Measurements from ENCODE around the gene NRIP1. TPM values are rescaled to one million over a fixed set of nuclear protein-coding genes. Genes with fewer than 3 reads are reported as not detected.

The NRIP1 gene
- total and polyA plus RNA-seq, 2 donors (not counting 3 experiments of a cell fraction or from before 2014, with no cell fraction given) = 2.8 to 24.0 TPM

DNA sequence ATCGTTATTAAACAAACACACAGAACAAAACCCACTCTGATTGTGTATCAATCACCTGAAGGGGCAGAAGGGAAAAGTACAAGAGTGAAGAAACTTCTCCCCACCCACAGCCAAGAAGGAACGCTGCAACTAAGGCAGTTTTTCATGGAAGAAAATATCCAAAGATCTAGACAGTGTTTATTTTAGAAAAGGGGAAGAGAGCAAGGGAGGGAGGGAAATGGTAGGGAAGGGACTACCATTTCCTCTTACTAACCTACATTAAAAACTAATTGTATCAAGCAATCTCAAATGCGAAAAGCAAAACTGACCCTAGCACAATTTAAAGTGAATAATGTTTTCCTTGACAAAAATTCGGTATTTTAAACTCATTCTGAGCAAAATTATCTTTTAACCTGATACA, 3.5 kb downstream of the NRIP1 start:
- Histone ChIP-seq H3K27ac (ENCODE audit: insufficient read depth, low read depth, low read length) (no peak overlapping the region), H3K36me3 (ENCODE audit: control insufficient read depth in 2 of 2, extremely low read depth in 1 of 2, insufficient read depth in 2 of 2, low read length in 2 of 2) (no peaks in the 10 kb centered on the region), H3K27me3 (ENCODE audit: control insufficient read depth in 2 of 2, insufficient read depth in 2 of 2, low read length in 2 of 2) (no peaks in the 10 kb centered on the region), H3K4me1 (ENCODE audit: control insufficient read depth, extremely low read depth, insufficient read depth, low read length) (peaks cover 41% of the 10 kb centered on the region), H2AFZ (ENCODE audit: low read depth, low read length) (no peak overlapping the region), H4K20me1 (replicated peaks; ENCODE audit: control insufficient read depth, extremely low read depth, insufficient read depth, low read length) (peaks cover 15% of the 10 kb centered on the region), H3K9me1 (replicated peaks; ENCODE audit: control insufficient read depth, extremely low read depth, insufficient read depth, low read length) (no peaks in the 10 kb centered on the region), H3K4me2 (ENCODE audit: insufficient read depth, low read length) (peak overlapping the region; percentile 100), H3K9ac (replicated peaks; ENCODE audit: extremely low read depth, insufficient read depth, low read length) (no peak overlapping the region), H3K4me3 (replicated peaks in 1 of 3; ENCODE audit: insufficient read depth in 1 of 3, low read depth in 1 of 3, low read length in 3 of 3) (peak overlapping the region in 2 of 3 experiments; percentile 22 to 85), H3K79me2 (ENCODE audit: control insufficient read depth, insufficient read depth, low read length) (peaks cover 84% of the 10 kb centered on the region), H3K9me3 (replicated peaks; ENCODE audit: control insufficient read depth, insufficient read depth, low read length) (no peaks in the 10 kb centered on the region)
- no TSS peak for BruUV-seq (replicated peaks)
- ChIA-PET CTCF (no interaction called here), POLR2A (no interaction called here)
- intact Hi-C loops (cut with micrococcal nuclease) = loop anchor here (2.0 to 10.0 kb wide), 3 partner anchors 514 to 784 kb away; partner anchors contain the start of gene SAMSN1
- no peak for TF ChIP-seq POLR2AphosphoS5 (IDR thresholded peaks at IDR 0.05; ENCODE audit: insufficient read depth, low read depth, low read length)
- no peak for TF ChIP-seq POLR2A (IDR thresholded peaks at IDR 0.05; ENCODE audit: low read depth, low read length)
- TF ChIP-seq EZH2 (IDR thresholded peaks at IDR 0.05; ENCODE audit: borderline replicate concordance, low read depth, low read length, severe bottlenecking) = no peak
- peak; percentile 58 for FAIRE-seq
- peak; percentile 26 for DNase-seq (ENCODE audit: low read depth, low spot score)
- dilution Hi-C loops (cut with MboI; ENCODE audit: extremely low pct_ligation_motif_present, low sequenced_read_pairs) = no loop called here

DNA sequence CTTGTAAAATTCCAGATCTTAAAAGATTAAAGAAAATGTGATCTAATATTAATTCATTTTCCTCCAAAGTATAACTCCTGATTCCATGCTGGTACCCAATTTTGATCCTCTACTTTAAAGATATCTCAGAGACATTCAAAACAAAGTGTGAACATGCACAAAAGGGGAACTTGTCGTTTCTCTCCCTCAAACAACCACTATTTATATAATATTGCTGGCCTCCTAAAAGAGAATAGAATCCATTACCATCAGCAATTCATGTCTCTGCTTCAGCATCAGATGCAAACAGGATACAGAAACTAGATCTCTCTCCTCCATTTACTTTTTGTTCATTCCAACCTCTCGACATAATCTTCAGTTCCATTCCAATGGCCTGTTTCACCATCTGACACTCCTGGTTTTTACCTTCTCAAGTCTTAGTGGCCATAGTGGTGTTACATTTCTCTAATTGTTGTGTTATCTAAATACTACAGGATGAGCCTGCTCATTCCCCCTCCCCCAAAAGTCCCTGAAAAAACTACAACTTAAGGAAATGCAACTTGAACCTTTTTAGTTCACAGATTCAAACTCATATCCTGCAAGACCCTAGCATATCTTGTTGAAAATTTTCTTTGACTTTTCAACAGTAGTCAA, 4.1 kb downstream of the NRIP1 start:
- intact Hi-C loops (cut with micrococcal nuclease) = loop anchor here (2.0 to 10.0 kb wide), 3 partner anchors 514 to 784 kb away; partner anchors contain the start of gene SAMSN1
- Histone ChIP-seq H3K36me3 (ENCODE audit: control insufficient read depth in 2 of 2, extremely low read depth in 1 of 2, insufficient read depth in 2 of 2, low read length in 2 of 2) (no peaks in the 10 kb centered on the region), H3K9me3 (replicated peaks; ENCODE audit: control insufficient read depth, insufficient read depth, low read length) (no peaks in the 10 kb centered on the region), H3K4me3 (replicated peaks in 1 of 3; ENCODE audit: insufficient read depth in 1 of 3, low read depth in 1 of 3, low read length in 3 of 3) (no peak overlapping the region), H3K9me1 (replicated peaks; ENCODE audit: control insufficient read depth, extremely low read depth, insufficient read depth, low read length) (no peaks in the 10 kb centered on the region), H3K4me2 (ENCODE audit: insufficient read depth, low read length) (peak overlapping the region; percentile 100), H3K27me3 (ENCODE audit: control insufficient read depth in 2 of 2, insufficient read depth in 2 of 2, low read length in 2 of 2) (no peaks in the 10 kb centered on the region), H3K4me1 (ENCODE audit: control insufficient read depth, extremely low read depth, insufficient read depth, low read length) (peaks cover 41% of the 10 kb centered on the region), H3K79me2 (ENCODE audit: control insufficient read depth, insufficient read depth, low read length) (peaks cover 90% of the 10 kb centered on the region), H3K27ac (ENCODE audit: insufficient read depth, low read depth, low read length) (no peak overlapping the region), H3K9ac (replicated peaks; ENCODE audit: extremely low read depth, insufficient read depth, low read length) (no peak overlapping the region), H4K20me1 (replicated peaks; ENCODE audit: control insufficient read depth, extremely low read depth, insufficient read depth, low read length) (peaks cover 19% of the 10 kb centered on the region), H2AFZ (ENCODE audit: low read depth, low read length) (no peak overlapping the region)
- dilution Hi-C loops (cut with MboI; ENCODE audit: extremely low pct_ligation_motif_present, low sequenced_read_pairs) = no loop called here
- ChIA-PET CTCF (no interaction called here), POLR2A (no interaction called here)
- BruUV-seq (replicated peaks) = no TSS peak
- DNase-seq (ENCODE audit: low read depth, low spot score) = no peak
- no peak for TF ChIP-seq FOS (IDR thresholded peaks at IDR 0.05; ENCODE audit: borderline replicate concordance, insufficient read depth, low read length)
- no peak for TF ChIP-seq MYC (IDR thresholded peaks at IDR 0.05; ENCODE audit: low read depth, low read length)
- TF ChIP-seq POLR2A (IDR thresholded peaks at IDR 0.05; ENCODE audit: low read depth, low read length) = no peak
- TF ChIP-seq, protein P1, sequence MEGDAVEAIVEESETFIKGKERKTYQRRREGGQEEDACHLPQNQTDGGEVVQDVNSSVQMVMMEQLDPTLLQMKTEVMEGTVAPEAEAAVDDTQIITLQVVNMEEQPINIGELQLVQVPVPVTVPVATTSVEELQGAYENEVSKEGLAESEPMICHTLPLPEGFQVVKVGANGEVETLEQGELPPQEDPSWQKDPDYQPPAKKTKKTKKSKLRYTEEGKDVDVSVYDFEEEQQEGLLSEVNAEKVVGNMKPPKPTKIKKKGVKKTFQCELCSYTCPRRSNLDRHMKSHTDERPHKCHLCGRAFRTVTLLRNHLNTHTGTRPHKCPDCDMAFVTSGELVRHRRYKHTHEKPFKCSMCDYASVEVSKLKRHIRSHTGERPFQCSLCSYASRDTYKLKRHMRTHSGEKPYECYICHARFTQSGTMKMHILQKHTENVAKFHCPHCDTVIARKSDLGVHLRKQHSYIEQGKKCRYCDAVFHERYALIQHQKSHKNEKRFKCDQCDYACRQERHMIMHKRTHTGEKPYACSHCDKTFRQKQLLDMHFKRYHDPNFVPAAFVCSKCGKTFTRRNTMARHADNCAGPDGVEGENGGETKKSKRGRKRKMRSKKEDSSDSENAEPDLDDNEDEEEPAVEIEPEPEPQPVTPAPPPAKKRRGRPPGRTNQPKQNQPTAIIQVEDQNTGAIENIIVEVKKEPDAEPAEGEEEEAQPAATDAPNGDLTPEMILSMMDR (IDR thresholded peaks at IDR 0.05; ENCODE audit: extremely low read depth in 1 of 2, insufficient read depth in 1 of 2, low read depth in 1 of 2, low read length in 2 of 2) = no peak
- TF ChIP-seq, protein P2, sequence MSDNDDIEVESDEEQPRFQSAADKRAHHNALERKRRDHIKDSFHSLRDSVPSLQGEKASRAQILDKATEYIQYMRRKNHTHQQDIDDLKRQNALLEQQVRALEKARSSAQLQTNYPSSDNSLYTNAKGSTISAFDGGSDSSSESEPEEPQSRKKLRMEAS (IDR thresholded peaks at IDR 0.05; ENCODE audit: insufficient read depth, insufficient read length) = no peak
- TF ChIP-seq EZH2 (IDR thresholded peaks at IDR 0.05; ENCODE audit: borderline replicate concordance, low read depth, low read length, severe bottlenecking) = no peak
- TF ChIP-seq GATA2 (IDR thresholded peaks at IDR 0.05; ENCODE audit: insufficient read depth, insufficient read length, low read depth, low read length) = no peak
- TF ChIP-seq JUN (IDR thresholded peaks at IDR 0.05; ENCODE audit: borderline replicate concordance, insufficient read depth, insufficient read length, low read depth) = no peak
- TF ChIP-seq POLR2AphosphoS5 (IDR thresholded peaks at IDR 0.05; ENCODE audit: insufficient read depth, low read depth, low read length) = no peak
- no peak for FAIRE-seq

Data from endothelial cell of umbilical vein (primary cell).